H9 (cell line): ENCODE data around the gene ADGRD1. TPM values are rescaled to one million over a fixed set of nuclear protein-coding genes. Genes with fewer than 3 reads are reported as not detected.

ENCODE experiments used
- DNase-seq: peaks from one replicate; pipeline ENCODE4 v3.0.0-alpha.2; 2017
- H2AFZ ChIP-seq: one replicate; pipeline ENCODE4 v1.6.1; 2013; ENCODE audit warnings: mild to moderate bottlenecking, low read length, control low read depth, moderate library complexity
- H2AK5ac ChIP-seq: 2 replicates; pipeline ENCODE4 v1.6.1; 2013; ENCODE audit warnings: low read length, control low read depth, mixed read lengths; ENCODE audit not compliant: insufficient read length
- H2BK120ac ChIP-seq: one replicate; pipeline ENCODE4 v1.6.1; 2013; ENCODE audit warnings: low read depth, mild to moderate bottlenecking, low read length, control low read depth, inconsistent platforms; ENCODE audit not compliant: poor library complexity, severe bottlenecking
- H2BK12ac ChIP-seq: 2 replicates; pipeline ENCODE4 v1.6.1; 2013; ENCODE audit warnings: low read length, control low read depth, mixed read lengths, low read depth; ENCODE audit not compliant: insufficient read length
- H2BK15ac ChIP-seq: 2 replicates; pipeline ENCODE4 v1.6.1; 2013; ENCODE audit warnings: low read depth, low read length, control low read depth
- H2BK20ac ChIP-seq: one replicate; pipeline ENCODE4 v1.6.1; 2013; ENCODE audit warnings: low read depth, mild to moderate bottlenecking, low read length, control low read depth, inconsistent platforms; ENCODE audit not compliant: poor library complexity, severe bottlenecking
- H2BK5ac ChIP-seq: 2 replicates; pipeline ENCODE4 v1.6.1; 2013; ENCODE audit warnings: low read length, control low read depth, mixed read lengths; ENCODE audit not compliant: insufficient read length
- H3K14ac ChIP-seq: 2 replicates; pipeline ENCODE4 v1.6.1; 2013; ENCODE audit warnings: low read length, control low read depth; ENCODE audit not compliant: insufficient read depth
- H3K18ac ChIP-seq: 2 replicates; pipeline ENCODE4 v1.6.1; 2013; ENCODE audit warnings: low read depth, mild to moderate bottlenecking, mixed read lengths, low read length, control low read depth; ENCODE audit not compliant: insufficient read length
- H3K23ac ChIP-seq: 2 replicates; pipeline ENCODE4 v1.6.1; 2013; ENCODE audit warnings: low read length, control low read depth, mixed read lengths, low read depth; ENCODE audit not compliant: insufficient read length
- H3K23me2 ChIP-seq: 2 replicates; pipeline ENCODE4 v1.6.1; 2013; ENCODE audit warnings: low read depth, mild to moderate bottlenecking, mixed read lengths, low read length, control low read depth; ENCODE audit not compliant: insufficient read length, poor library complexity, severe bottlenecking
- H3K27ac ChIP-seq: 2 replicates; pipeline ENCODE4 v1.5.1; 2013; ENCODE audit warnings: low read length, control low read depth, mixed read lengths, low read depth; ENCODE audit not compliant: insufficient read length
- H3K27me3 ChIP-seq: 2 replicates; pipeline ENCODE4 v1.6.1; 2013; ENCODE audit warnings: low read length, control low read depth, inconsistent platforms; ENCODE audit not compliant: insufficient read depth
- H3K4ac ChIP-seq: 2 replicates; pipeline ENCODE4 v1.6.1; 2013; ENCODE audit warnings: low read depth, mild to moderate bottlenecking, control low read depth, inconsistent platforms, low read length, moderate library complexity
- H3K4me1 ChIP-seq: 2 replicates; pipeline ENCODE4 v1.6.1; 2013; ENCODE audit warnings: low read length, control low read depth, inconsistent platforms; ENCODE audit not compliant: insufficient read depth
- H3K4me2 ChIP-seq: 2 replicates; pipeline ENCODE4 v1.6.1; 2013; ENCODE audit warnings: low read length, control low read depth, mixed read lengths; ENCODE audit not compliant: insufficient read length, insufficient read depth
- H3K56ac ChIP-seq: 2 replicates; pipeline ENCODE4 v1.6.1; 2013; ENCODE audit warnings: low read depth, mild to moderate bottlenecking, mixed read lengths, low read length, control low read depth; ENCODE audit not compliant: insufficient read length
- H3K79me1 ChIP-seq: 2 replicates; pipeline ENCODE4 v1.6.1; 2013; ENCODE audit warnings: low read depth, mild to moderate bottlenecking, moderate library complexity, low read length, control low read depth, inconsistent platforms; ENCODE audit not compliant: insufficient read depth, poor library complexity, severe bottlenecking
- H3K79me2 ChIP-seq: 2 replicates; pipeline ENCODE4 v1.6.1; 2013; ENCODE audit warnings: low read length, control low read depth, inconsistent platforms; ENCODE audit not compliant: insufficient read depth
- H3K9ac ChIP-seq: 2 replicates; pipeline ENCODE4 v1.6.1; 2013; ENCODE audit warnings: low read length, control low read depth, mixed read lengths; ENCODE audit not compliant: insufficient read length; ENCODE audit errors: extremely low read depth
- H3K9me3 ChIP-seq: one replicate; pipeline ENCODE4 v1.6.1; 2013; ENCODE audit warnings: low read depth, low read length, inconsistent platforms; ENCODE audit not compliant: control insufficient read depth
- H3T11ph ChIP-seq: one replicate; pipeline ENCODE4 v1.6.1; 2013; ENCODE audit warnings: mild to moderate bottlenecking, low read length, control low read depth, inconsistent platforms
- H4K20me1 ChIP-seq: one replicate; pipeline ENCODE4 v1.6.1; 2013; ENCODE audit not compliant: control insufficient read depth, insufficient read length, insufficient read depth
- H4K5ac ChIP-seq: 2 replicates; pipeline ENCODE4 v1.6.1; 2013; ENCODE audit warnings: low read depth, mild to moderate bottlenecking, mixed read lengths, low read length, control low read depth; ENCODE audit not compliant: insufficient read length
- H4K8ac ChIP-seq: replicated peaks from 2 replicates; pipeline ENCODE4 v1.6.1; 2013; ENCODE audit warnings: low read length, control low read depth, mixed read lengths, low read depth; ENCODE audit not compliant: insufficient read length
- H4K91ac ChIP-seq: 2 replicates; pipeline ENCODE4 v1.6.1; 2013; ENCODE audit warnings: low read depth, mild to moderate bottlenecking, moderate library complexity, mixed read lengths, low read length, control low read depth; ENCODE audit not compliant: insufficient read length
- H3K27ac Mint-ChIP-seq, 3 experiments: 2 replicates in 2 of 3; 3 replicates in 1 of 3; pipeline ENCODE4 v1.8.0; 2020 to 2021; ENCODE audit warnings: mixed read lengths in 3 of 3, mild to moderate bottlenecking in 1 of 3, moderate library complexity in 1 of 3
- H3K27me3 Mint-ChIP-seq: 2 replicates; pipeline ENCODE4 v1.8.0; 2021; ENCODE audit warnings: low read depth, mild to moderate bottlenecking, moderate library complexity, mixed read lengths
- H3K36me3 Mint-ChIP-seq, 3 experiments: 2 replicates in 2 of 3; 3 replicates in 1 of 3; pipeline ENCODE4 v1.8.0; 2020 to 2021; ENCODE audit warnings: low read depth in 3 of 3, mixed read lengths in 3 of 3; ENCODE audit not compliant: insufficient read depth in 1 of 3
- H3K4me1 Mint-ChIP-seq, 2 experiments: 2 replicates each; pipeline ENCODE4 v1.8.0; 2020; ENCODE audit warnings: mixed read lengths in 2 of 2
- H3K4me3 Mint-ChIP-seq, 2 experiments: 2 replicates in 1 of 2; 3 replicates in 1 of 2; pipeline ENCODE4 v1.8.0; 2020 to 2021; ENCODE audit warnings: mild to moderate bottlenecking in 2 of 2, mixed read lengths in 2 of 2, moderate library complexity in 1 of 2
- H3K9me3 Mint-ChIP-seq, 2 experiments: 2 replicates in 1 of 2; 3 replicates in 1 of 2; pipeline ENCODE4 v1.8.0; 2020; ENCODE audit warnings: mild to moderate bottlenecking in 2 of 2, mixed read lengths in 2 of 2, moderate library complexity in 1 of 2
- WGBS: extraction: QIAGEN DNeasy Blood & Tissue Kit; methylation state at CpG from one replicate; pipeline ENCODE4 v1.1.7; 2013; ENCODE audit warnings: missing lambda C conversion rate, low lambda C conversion rate, mixed read lengths; ENCODE audit not compliant: insufficient read length; ENCODE audit errors: extremely low coverage; 5-methylcytosine and 5-hydroxymethylcytosine counted together
- total RNA-seq: library from RNA; stranded (reverse); gene quantifications from 2 replicates; pipeline ENCODE4 v1.2.1, GENCODE V29; 2021
- TF ChIP-seq, protein P1 (sequence below): fragments of 200-600 bp; sonication (generic); conservative IDR thresholded peaks from 3 replicates; pipeline ENCODE4 v1.8.0; 2021; ENCODE audit warnings: antibody characterized with exemption, mild to moderate bottlenecking

The ADGRD1 gene
- total RNA-seq, 1 experiment from 2014 or later, result 0.52 TPM

GRCh38 chr12:130929363-130929762 is 24.3 kb upstream of the ADGRD1 start:
- WGBS, result no CpG with 5 or more reads among the region's 8 CpGs
- Histone ChIP-seq H3K4me2 (no peak overlapping the region), H2BK20ac (no peak overlapping the region), H2BK12ac (no peak overlapping the region), H3K9ac (no peak overlapping the region), H3K4ac (no peak overlapping the region), H3K79me2 (no peaks in the 10 kb centered on the region), H4K5ac (no peak overlapping the region), H2BK15ac (no peak overlapping the region), H2BK120ac (no peak overlapping the region), H4K8ac (no peak overlapping the region), H3K23me2 (no peaks in the 10 kb centered on the region), H3K23ac (no peak overlapping the region), H3K9me3 (no peaks in the 10 kb centered on the region), H2AFZ (no peak overlapping the region), H3K18ac (no peak overlapping the region), H4K20me1 (no peaks in the 10 kb centered on the region), H3K79me1 (no peaks in the 10 kb centered on the region), H2AK5ac (no peak overlapping the region), H3K27ac (no peak overlapping the region), H3K14ac (no peak overlapping the region), H4K91ac (no peak overlapping the region), H3T11ph (no peak overlapping the region), H2BK5ac (no peak overlapping the region), H3K56ac (no peak overlapping the region), H3K4me1 (no peaks in the 10 kb centered on the region), H3K27me3 (no peaks in the 10 kb centered on the region)
- Mint-ChIP-seq H3K4me1 (no peaks in the 10 kb centered on the region), H3K27me3 (peaks cover 14% of the 10 kb centered on the region), H3K9me3 (no peaks in the 10 kb centered on the region), H3K4me3 (no peak overlapping the region), H3K27ac (no peak overlapping the region), H3K36me3 (peaks cover 0 to 1% (median 0%) of the 10 kb centered on the region in 3 experiments; a peak in 1 of 7 replicates)
- TF ChIP-seq, protein P1, sequence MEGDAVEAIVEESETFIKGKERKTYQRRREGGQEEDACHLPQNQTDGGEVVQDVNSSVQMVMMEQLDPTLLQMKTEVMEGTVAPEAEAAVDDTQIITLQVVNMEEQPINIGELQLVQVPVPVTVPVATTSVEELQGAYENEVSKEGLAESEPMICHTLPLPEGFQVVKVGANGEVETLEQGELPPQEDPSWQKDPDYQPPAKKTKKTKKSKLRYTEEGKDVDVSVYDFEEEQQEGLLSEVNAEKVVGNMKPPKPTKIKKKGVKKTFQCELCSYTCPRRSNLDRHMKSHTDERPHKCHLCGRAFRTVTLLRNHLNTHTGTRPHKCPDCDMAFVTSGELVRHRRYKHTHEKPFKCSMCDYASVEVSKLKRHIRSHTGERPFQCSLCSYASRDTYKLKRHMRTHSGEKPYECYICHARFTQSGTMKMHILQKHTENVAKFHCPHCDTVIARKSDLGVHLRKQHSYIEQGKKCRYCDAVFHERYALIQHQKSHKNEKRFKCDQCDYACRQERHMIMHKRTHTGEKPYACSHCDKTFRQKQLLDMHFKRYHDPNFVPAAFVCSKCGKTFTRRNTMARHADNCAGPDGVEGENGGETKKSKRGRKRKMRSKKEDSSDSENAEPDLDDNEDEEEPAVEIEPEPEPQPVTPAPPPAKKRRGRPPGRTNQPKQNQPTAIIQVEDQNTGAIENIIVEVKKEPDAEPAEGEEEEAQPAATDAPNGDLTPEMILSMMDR, result no peak
- no peak for DNase-seq
